ENCODE data around the gene EGFL8. TPM values are rescaled to one million over a fixed set of nuclear protein-coding genes. Genes with fewer than 3 reads are reported as not detected.

Gene EGFL8
- total and polyA plus RNA-seq, 4 donors, result 1.8 to 8.2 (median 1.9) TPM

GRCh38 chr6:32153564-32154513 is 10.6 kb upstream of the EGFL8 start, which contains the start of gene PPT2:
PPT2 (plus strand) TSS chr6:32154141; CDS start chr6:32154595, 454 bp downstream.
- H3K9me3 ChIP-seq (ENCODE audit: control insufficient read depth in 4 of 4, low read length in 3 of 4), result no peaks in the 10 kb centered on the region
- H3K36me3 ChIP-seq (ENCODE audit: control insufficient read depth in 4 of 4, insufficient read depth in 3 of 4, low read depth in 1 of 4, low read length in 3 of 4), result peaks cover 3 to 11% (median 10%) of the 10 kb centered on the region in 4 donors
- peak within 1 kb of the TSS; percentile 87 to 88 for H3K27ac ChIP-seq (ENCODE audit: low read depth in 1 of 2, low read length in 2 of 2)
- peaks cover 0 to 5% (median 0%) of the 10 kb centered on the region in 4 donors for H3K27me3 ChIP-seq (ENCODE audit: control insufficient read depth in 4 of 4, insufficient read depth in 4 of 4, low read length in 3 of 4)
- H3K9ac ChIP-seq (ENCODE audit: low read depth in 1 of 2, low read length in 2 of 2), result peak within 1 kb of the TSS; percentile 77 to 81
- TF ChIP-seq, protein P1, sequence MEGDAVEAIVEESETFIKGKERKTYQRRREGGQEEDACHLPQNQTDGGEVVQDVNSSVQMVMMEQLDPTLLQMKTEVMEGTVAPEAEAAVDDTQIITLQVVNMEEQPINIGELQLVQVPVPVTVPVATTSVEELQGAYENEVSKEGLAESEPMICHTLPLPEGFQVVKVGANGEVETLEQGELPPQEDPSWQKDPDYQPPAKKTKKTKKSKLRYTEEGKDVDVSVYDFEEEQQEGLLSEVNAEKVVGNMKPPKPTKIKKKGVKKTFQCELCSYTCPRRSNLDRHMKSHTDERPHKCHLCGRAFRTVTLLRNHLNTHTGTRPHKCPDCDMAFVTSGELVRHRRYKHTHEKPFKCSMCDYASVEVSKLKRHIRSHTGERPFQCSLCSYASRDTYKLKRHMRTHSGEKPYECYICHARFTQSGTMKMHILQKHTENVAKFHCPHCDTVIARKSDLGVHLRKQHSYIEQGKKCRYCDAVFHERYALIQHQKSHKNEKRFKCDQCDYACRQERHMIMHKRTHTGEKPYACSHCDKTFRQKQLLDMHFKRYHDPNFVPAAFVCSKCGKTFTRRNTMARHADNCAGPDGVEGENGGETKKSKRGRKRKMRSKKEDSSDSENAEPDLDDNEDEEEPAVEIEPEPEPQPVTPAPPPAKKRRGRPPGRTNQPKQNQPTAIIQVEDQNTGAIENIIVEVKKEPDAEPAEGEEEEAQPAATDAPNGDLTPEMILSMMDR (IDR thresholded peaks at IDR 0.05; ENCODE audit: low read depth, low read length, missing input control), result peak; percentile 13
- TF ChIP-seq TAF1 (conservative IDR thresholded peaks at IDR 0.05) (no peak), FOXA1 (IDR thresholded peaks at IDR 0.05) (no peak), SP1 (IDR thresholded peaks at IDR 0.05) (peak; percentile 52), YY1 (IDR thresholded peaks at IDR 0.05) (peak; percentile 25), GABPA (IDR thresholded peaks at IDR 0.05 in 1 of 2, conservative IDR thresholded peaks at IDR 0.05 in 1 of 2) (peak; percentile 47 to 80), ZBTB33 (IDR thresholded peaks at IDR 0.05) (peak; percentile 66), RXRA (IDR thresholded peaks at IDR 0.05) (peak; percentile 34 to 52), REST (IDR thresholded peaks at IDR 0.05) (peak; percentile 21), MAX (IDR thresholded peaks at IDR 0.05) (no peak), HNF4A (conservative IDR thresholded peaks at IDR 0.05) (peak in 1 of 2 donors; percentile 10), NR2F2 (IDR thresholded peaks at IDR 0.05) (peak; percentile 65), EGR1 (IDR thresholded peaks at IDR 0.05; ENCODE audit: low read depth in 2 of 2) (no peak), HNF4G (IDR thresholded peaks at IDR 0.05) (peak; percentile 19)
- H3K4me3 ChIP-seq (ENCODE audit: low read depth in 1 of 3, low read length in 3 of 3), result peak within 1 kb of the TSS; percentile 66 to 97 (median 82)
- peaks cover 6 to 26% (median 13%) of the 10 kb centered on the region in 4 donors for H3K4me1 ChIP-seq (ENCODE audit: control insufficient read depth in 4 of 4, insufficient read depth in 4 of 4, low read length in 3 of 4)
- peak; percentile 85 for DNase-seq (ENCODE audit: low spot score)
- WGBS, result 5% methylated on average over 52 of the region's 52 CpGs
